H1 (cell line): ENCODE results near the gene SAMD9. TPM values are rescaled to one million over a fixed set of nuclear protein-coding genes. Genes with fewer than 3 reads are reported as not detected.

Experiments
- CTCF ChIA-PET: fragments of 300-600 bp; sonication (Branson Sonifier 250); formaldehyde crosslinking; loops from one replicate; lab custom pipeline; 2021; ENCODE audit not compliant: partially characterized antibody; lab: Charles Lee
- POLR2A ChIA-PET: fragments of 300-600 bp; sonication (Branson Sonifier 250); formaldehyde crosslinking; loops from one replicate; lab custom pipeline; 2021; ENCODE audit warnings: inconsistent platforms; ENCODE audit not compliant: partially characterized antibody; lab: Charles Lee
- DNase-seq, 2 experiments: peaks; one replicate each; pipeline versions ENCODE4 v3.0.0 to v3.0.0-alpha.2; 2010 to 2022; ENCODE audit warnings: low spot score in 2 of 2, low read depth in 1 of 2, mixed read lengths in 1 of 2
- FAIRE-seq: peaks from 2 replicates; lab custom pipeline; 2011; peaks lifted over from hg19 to GRCh38; lab: Jason Lieb, UNC
- H2AFZ ChIP-seq: 2 replicates; pipeline ENCODE4 v1.8.1; 2012; ENCODE audit warnings: low read length, inconsistent platforms
- H2AK5ac ChIP-seq: 2 replicates; pipeline ENCODE4 v1.6.1; 2013; ENCODE audit warnings: low read depth, low read length
- H2BK120ac ChIP-seq: replicated peaks from 2 replicates; pipeline ENCODE3; 2013; ENCODE audit warnings: low read depth, low read length, inconsistent platforms
- H2BK12ac ChIP-seq: 2 replicates; pipeline ENCODE4 v1.6.1; 2013; ENCODE audit warnings: low read depth, low read length
- H2BK15ac ChIP-seq: 2 replicates; pipeline ENCODE4 v1.6.1; 2013; ENCODE audit warnings: low read length
- H2BK20ac ChIP-seq: 2 replicates; pipeline ENCODE4 v1.6.1; 2013; ENCODE audit warnings: low read length
- H2BK5ac ChIP-seq: 2 replicates; pipeline ENCODE4 v1.6.1; 2013; ENCODE audit warnings: low read depth, low read length
- H3K14ac ChIP-seq: 2 replicates; pipeline ENCODE4 v1.6.1; 2013; ENCODE audit warnings: inconsistent platforms; ENCODE audit not compliant: insufficient read length
- H3K18ac ChIP-seq: 2 replicates; pipeline ENCODE4 v1.6.1; 2013; ENCODE audit warnings: low read length; ENCODE audit errors: extremely low read depth
- H3K23ac ChIP-seq: 2 replicates; pipeline ENCODE4 v1.6.1; 2013; ENCODE audit warnings: inconsistent platforms; ENCODE audit not compliant: insufficient read length
- H3K23me2 ChIP-seq: 2 replicates; pipeline ENCODE4 v1.6.1; 2013; ENCODE audit warnings: low read depth, low read length
- H3K27ac ChIP-seq: 2 replicates; pipeline ENCODE4 v1.6.1; 2011; ENCODE audit warnings: low read depth, low read length, inconsistent platforms
- H3K27me3 ChIP-seq, 4 experiments: replicated peaks in 1 of 4; 1 replicate in 1 of 4; 2 replicates in 3 of 4; pipeline versions ENCODE4 v1.6.1 to v1.8.1; 2011 to 2013; ENCODE audit warnings: low read length in 3 of 4, mild to moderate bottlenecking in 3 of 4, inconsistent platforms in 2 of 4, mixed read lengths in 2 of 4, moderate library complexity in 1 of 4; ENCODE audit not compliant: control insufficient read depth in 3 of 4, insufficient read depth in 3 of 4; ENCODE audit errors: extremely low read depth in 1 of 4
- H3K36me3 ChIP-seq, 4 experiments: 2 replicates each; pipeline versions ENCODE4 v1.6.1 to v1.8.1; 2011 to 2013; ENCODE audit warnings: mild to moderate bottlenecking in 4 of 4, low read length in 3 of 4, moderate library complexity in 2 of 4, control low read depth in 1 of 4, inconsistent platforms in 1 of 4; ENCODE audit not compliant: insufficient read depth in 4 of 4, control insufficient read depth in 2 of 4
- H3K4ac ChIP-seq: replicated peaks from 2 replicates; pipeline ENCODE3; 2013; ENCODE audit warnings: low read length, low read depth, mixed read lengths, inconsistent platforms; ENCODE audit not compliant: insufficient read length
- H3K4me1 ChIP-seq, 4 experiments: replicated peaks in 1 of 4; 1 replicate in 1 of 4; 2 replicates in 3 of 4; pipeline versions ENCODE4 v1.6.1 to v1.8.1; 2011 to 2013; ENCODE audit warnings: low read length in 3 of 4, inconsistent platforms in 2 of 4, mixed read lengths in 1 of 4; ENCODE audit not compliant: insufficient read depth in 4 of 4, control insufficient read depth in 3 of 4
- H3K4me2 ChIP-seq, 2 experiments: 2 replicates each; pipeline versions ENCODE4 v1.6.1 to v1.8.1; 2011 to 2013; ENCODE audit warnings: low read depth in 2 of 2, low read length in 2 of 2, control low read depth in 1 of 2, inconsistent platforms in 1 of 2, mild to moderate bottlenecking in 1 of 2; ENCODE audit not compliant: insufficient read depth in 1 of 2
- H3K4me3 ChIP-seq, 4 experiments: fragments of 200-600, 300-600 bp in 1 of 4; sonication (generic), shearing (Covaris generic), sonication (Bioruptor Twin) in 1 of 4; 2 replicates each; pipeline versions ENCODE4 v1.5.1 to v1.8.1; 2011 to 2016; ENCODE audit warnings: low read length in 4 of 4, low read depth in 3 of 4, control low read depth in 2 of 4, inconsistent platforms in 2 of 4, mild to moderate bottlenecking in 2 of 4, mixed read lengths in 1 of 4, moderate library complexity in 1 of 4; ENCODE audit not compliant: insufficient read depth in 2 of 4; ENCODE audit errors: extremely low read depth in 1 of 4
- H3K56ac ChIP-seq: replicated peaks from 2 replicates; pipeline ENCODE3; 2013; ENCODE audit warnings: low read depth, mild to moderate bottlenecking, mixed read lengths, low read length, inconsistent platforms; ENCODE audit not compliant: insufficient read length
- H3K79me1 ChIP-seq: 2 replicates; pipeline ENCODE4 v1.6.1; 2013; ENCODE audit warnings: low read depth, low read length, control low read depth
- H3K79me2 ChIP-seq, 2 experiments: 2 replicates each; pipeline versions ENCODE4 v1.6.1 to v1.8.1; 2012 to 2013; ENCODE audit warnings: low read length in 2 of 2, mild to moderate bottlenecking in 2 of 2, inconsistent platforms in 1 of 2; ENCODE audit not compliant: insufficient read depth in 2 of 2, control insufficient read depth in 1 of 2
- H3K9ac ChIP-seq, 4 experiments: replicated peaks in 1 of 4; 1 replicate in 1 of 4; 2 replicates in 3 of 4; pipeline versions ENCODE4 v1.6.1 to v1.8.1; 2011 to 2013; ENCODE audit warnings: low read depth in 3 of 4, low read length in 3 of 4, control low read depth in 2 of 4, mild to moderate bottlenecking in 2 of 4, moderate library complexity in 2 of 4, inconsistent platforms in 1 of 4; ENCODE audit errors: extremely low read depth in 1 of 4
- H3K9me3 ChIP-seq, 2 experiments: 2 replicates each; pipeline versions ENCODE4 v1.6.1 to v1.8.1; 2012 to 2013; ENCODE audit warnings: mild to moderate bottlenecking in 2 of 2, moderate library complexity in 2 of 2, control low read depth in 1 of 2, inconsistent platforms in 1 of 2, low read depth in 1 of 2, low read length in 1 of 2, mixed read lengths in 1 of 2; ENCODE audit not compliant: insufficient read depth in 2 of 2
- H4K20me1 ChIP-seq, 2 experiments: replicated peaks in 1 of 2; 2 replicates each; pipeline versions ENCODE3 to v1.8.1; 2011 to 2013; ENCODE audit warnings: inconsistent platforms in 2 of 2, low read length in 2 of 2, mild to moderate bottlenecking in 1 of 2; ENCODE audit not compliant: insufficient read depth in 2 of 2, control insufficient read depth in 1 of 2
- H4K5ac ChIP-seq: 2 replicates; pipeline ENCODE4 v1.6.1; 2013; ENCODE audit warnings: low read length, low read depth, mixed read lengths, inconsistent platforms; ENCODE audit not compliant: insufficient read length
- H4K8ac ChIP-seq: 2 replicates; pipeline ENCODE4 v1.8.0; 2013; ENCODE audit warnings: mild to moderate bottlenecking, moderate library complexity, low read length, inconsistent platforms; ENCODE audit not compliant: insufficient read depth; ENCODE audit errors: extremely low read depth
- H4K91ac ChIP-seq: replicated peaks from 2 replicates; pipeline ENCODE3; 2013; ENCODE audit warnings: low read length, mixed read lengths, inconsistent platforms; ENCODE audit not compliant: insufficient read length
- CBX5 ChIP-seq: fragments of 300-800, 300-1000 bp; sonication (generic); IDR thresholded peaks from 2 replicates; pipeline ENCODE4 v1.7.1; 2016; ENCODE audit warnings: antibody characterized with exemption, low read length, low read depth
- CBX8 ChIP-seq: fragments of 300-800, 300-1000 bp; sonication (generic); IDR thresholded peaks from 2 replicates; pipeline ENCODE4 v1.7.1; 2016; ENCODE audit warnings: low read depth, low read length, borderline replicate concordance
- CEBPB ChIP-seq: IDR thresholded peaks from 2 replicates; pipeline ENCODE4 v1.6.1; 2012; ENCODE audit warnings: low read depth, low read length
- CREB1 ChIP-seq: IDR thresholded peaks from 2 replicates; pipeline ENCODE4 v1.6.1; 2012; ENCODE audit warnings: inconsistent platforms
- EP300 ChIP-seq, 2 experiments: IDR thresholded peaks; 1 replicate in 1 of 2; 2 replicates in 1 of 2; pipeline ENCODE4 v1.6.1; 2011 to 2012; ENCODE audit warnings: low read depth in 2 of 2, low read length in 2 of 2, mild to moderate bottlenecking in 2 of 2, borderline replicate concordance in 1 of 2, inconsistent platforms in 1 of 2, moderate library complexity in 1 of 2
- FOSL1 ChIP-seq: IDR thresholded peaks from 2 replicates; pipeline ENCODE4 v1.6.1; 2011; ENCODE audit warnings: mild to moderate bottlenecking, low read depth, low read length, moderate library complexity; ENCODE audit not compliant: insufficient read depth
- GABPA ChIP-seq: IDR thresholded peaks from 2 replicates; pipeline ENCODE4 v1.6.1; 2011; ENCODE audit warnings: mild to moderate bottlenecking, low read length, moderate library complexity, borderline replicate concordance; ENCODE audit not compliant: insufficient read depth
- NANOG ChIP-seq: IDR thresholded peaks from 2 replicates; pipeline ENCODE4 v1.6.1; 2011; ENCODE audit warnings: low read length, low read depth, mild to moderate bottlenecking, inconsistent platforms; ENCODE audit not compliant: insufficient read depth, poor library complexity, severe bottlenecking
- PHF8 ChIP-seq: fragments of 200-600 bp; sonication (generic); conservative IDR thresholded peaks from 2 replicates; pipeline ENCODE4 v1.7.1; 2012; ENCODE audit warnings: low read depth, mild to moderate bottlenecking, inconsistent platforms, low read length, moderate library complexity
- POLR2AphosphoS5 ChIP-seq: IDR thresholded peaks from 2 replicates; pipeline ENCODE4 v1.6.1; 2011; ENCODE audit warnings: low read depth, low read length
- RNF2 ChIP-seq: fragments of 200-900, 300-1000 bp; sonication (generic); IDR thresholded peaks from 2 replicates; pipeline ENCODE4 v1.7.1; 2016; ENCODE audit warnings: borderline replicate concordance, low read depth, mild to moderate bottlenecking, antibody characterized with exemption, low read length; ENCODE audit not compliant: poor library complexity, severe bottlenecking; ENCODE audit errors: missing control alignments
- SIN3A ChIP-seq, 2 experiments: IDR thresholded peaks in 1 of 2; conservative IDR thresholded peaks in 1 of 2; 2 replicates each; pipeline ENCODE4 v1.6.1; 2011 to 2012; ENCODE audit warnings: low read length in 2 of 2, improper control_type of control experiment in 1 of 2, low read depth in 1 of 2, mild to moderate bottlenecking in 1 of 2
- SIRT6 ChIP-seq: IDR thresholded peaks from one replicate; pipeline ENCODE4 v1.7.1; 2012; ENCODE audit warnings: low read length, inconsistent platforms
- SP1 ChIP-seq: IDR thresholded peaks from 2 replicates; pipeline ENCODE4 v1.6.1; 2011; ENCODE audit warnings: low read depth, low read length
- WGBS, 2 experiments: shearing (Covaris generic) in 1 of 2; methylation state at CpG; one replicate each; pipeline versions ENCODE4 v1.1.6 to v1.1.7; 2013 to 2015; ENCODE audit warnings: low lambda C conversion rate in 2 of 2, mixed read lengths in 2 of 2, inconsistent platforms in 1 of 2, low coverage in 1 of 2, missing lambda C conversion rate in 1 of 2; ENCODE audit not compliant: insufficient replicate concordance in 2 of 2, insufficient coverage in 1 of 2, insufficient read length in 1 of 2; ENCODE audit errors: extremely low coverage in 1 of 2, missing lambda C conversion rate in 1 of 2; 5-methylcytosine and 5-hydroxymethylcytosine counted together
- polyA plus RNA-seq, 7 experiments: library from polyadenylated mRNA; depleted of rRNA in 3 of 7; stranded (reverse) in 5 of 7; unstranded in 2 of 7; fragments of >200 nt in 5 of 7; fragments of 200-250 nt in 2 of 7; gene quantifications; 1 replicate in 5 of 7; 2 replicates in 1 of 7; 4 replicates in 1 of 7; pipeline versions ENCODE4 v1.2.1 to v1.2.3, GENCODE V29; 2011 to 2013; ENCODE audit warnings: missing spikeins in 2 of 7, mixed read lengths in 2 of 7
- total RNA-seq: library from RNA; stranded (reverse); fragmentation: NEBNext Ultra II Directional; extraction: Animal tissue kit (Norgen Biotek cat#: 25700); gene quantifications from 2 replicates; pipeline ENCODE4 v1.2.1, GENCODE V29; 2021

Gene SAMD9
- total and polyA plus RNA-seq, 2 of the 8 experiments (the other 6 are each of a cell fraction or from before 2014, with no cell fraction given), result 0.02 TPM; not detected in 1

- peaks cover 0 to 3% (median under 1%) of the 10 kb centered on the region in 4 experiments; a peak in 2 of 7 replicates for H3K27me3 ChIP-seq
- no peaks in the 10 kb centered on the region for H3K79me1 ChIP-seq
- H3K23ac ChIP-seq, result no peak overlapping the region
- no peak for FAIRE-seq
- no peak overlapping the region for H3K4me3 ChIP-seq
- no peak overlapping the region for H3K27ac ChIP-seq
- POLR2A ChIA-PET, result interaction anchor here (1.1 kb wide), 1 partner anchor 11 kb away, joined by 4 read pairs; no protein-coding TSS in a partner anchor
- WGBS, 2 experiments, result 97% methylated on average over 3 of the region's 3 CpGs; no CpG with 5 or more reads in 1 of the 2 experiments
- H4K20me1 ChIP-seq, result no peaks in the 10 kb centered on the region
- H2BK20ac ChIP-seq, result no peak overlapping the region
- H4K5ac ChIP-seq, result no peak overlapping the region
- no peak for DNase-seq
- no peaks in the 10 kb centered on the region for H3K4me1 ChIP-seq
- H2AK5ac ChIP-seq, result no peak overlapping the region
- H3K9ac ChIP-seq, result no peak overlapping the region
- no peaks in the 10 kb centered on the region for H3K79me2 ChIP-seq
- H3K56ac ChIP-seq, result no peak overlapping the region
- H3K36me3 ChIP-seq, result no peaks in the 10 kb centered on the region
- CTCF ChIA-PET, result interaction anchor here (0.9 to 1.2 kb wide), 3 partner anchors 34 to 100 kb away, joined by 3 read pairs; partner anchors contain the start of gene VPS50
- no peak overlapping the region for H3K18ac ChIP-seq
- no peak overlapping the region for H3K4me2 ChIP-seq
- no peak overlapping the region for H4K91ac ChIP-seq
- H2BK5ac ChIP-seq, result no peak overlapping the region
- no peaks in the 10 kb centered on the region for H3K23me2 ChIP-seq
- no peak overlapping the region for H2BK120ac ChIP-seq
- no peak overlapping the region for H2AFZ ChIP-seq
- no peak overlapping the region for H2BK12ac ChIP-seq
- H2BK15ac ChIP-seq, result no peak overlapping the region
- no peak overlapping the region for H4K8ac ChIP-seq
- no peak overlapping the region for H3K4ac ChIP-seq
- H3K14ac ChIP-seq, result no peak overlapping the region
- peaks cover 1% of the 10 kb centered on the region in 2 experiments; a peak in 3 of 4 replicates for H3K9me3 ChIP-seq
- TF ChIP-seq NANOG (no peak), CEBPB (no peak), CBX5 (no peak), GABPA (no peak), POLR2AphosphoS5 (no peak), FOSL1 (no peak), SP1 (no peak), RNF2 (no peak), CBX8 (no peak), EP300 (IDR thresholded peaks at IDR 0.05; ENCODE audit: borderline replicate concordance in 1 of 2, low read depth in 2 of 2, low read length in 2 of 2) (no peak), SIN3A (conservative IDR thresholded peaks at IDR 0.05 in 1 of 2, IDR thresholded peaks at IDR 0.05 in 1 of 2; ENCODE audit: low read depth in 1 of 2, low read length in 2 of 2) (no peak), SIRT6 (no peak), PHF8 (no peak), CREB1 (no peak)
Measured at GRCh38 chr7:93132216-93132615, 14.4 kb upstream of the SAMD9 start.
